GM21529 (cell line): ENCODE measurements around the gene KCND2.
A peak's percentile ranks its signal among the peaks of the same experiment; 100 is the strongest.

Experiments used
- ATAC-seq: cut with Tn5 transposase; IDR thresholded peaks from one replicate; pipeline ENCODE4 v1.9.1; 2021; ENCODE audit not compliant: unreplicated experiment

The KCND2 gene

GRCh38 chr7:120307991-120308545 lies 35.1 kb downstream of the KCND2 start:
- no peak for ATAC-seq

GRCh38 chr7:120311028-120311788 lies 38.2 kb downstream of the KCND2 start:
- ATAC-seq, result no peak

- no peak for ATAC-seq
These were observed 47.4 kb downstream of the KCND2 start for GRCh38 chr7:120320218-120320961.

GRCh38 chr7:120327054-120327453 lies 54.1 kb downstream of the KCND2 start:
- ATAC-seq, result no peak

GRCh38 chr7:120332433-120332832 lies 59.5 kb downstream of the KCND2 start:
- ATAC-seq, result no peak

- ATAC-seq, result peak; percentile 95
These were observed 61.5 kb downstream of the KCND2 start for GRCh38 chr7:120334475-120334874.

- ATAC-seq, result peak; percentile 49
These were observed 64.4 kb downstream of the KCND2 start for GRCh38 chr7:120337308-120337907.

- no peak for ATAC-seq
These were observed 71.3 kb downstream of the KCND2 start for GRCh38 chr7:120344276-120344675.

- no peak for ATAC-seq
These were observed 80.2 kb downstream of the KCND2 start for GRCh38 chr7:120353171-120353570.

GRCh38 chr7:120360918-120361317 lies 87.9 kb downstream of the KCND2 start:
- peak; percentile 95 for ATAC-seq

- no peak for ATAC-seq
These were observed 90.4 kb downstream of the KCND2 start for GRCh38 chr7:120363414-120363813.

GRCh38 chr7:120370954-120371353 lies 98.0 kb downstream of the KCND2 start:
- peak; percentile 47 for ATAC-seq

GRCh38 chr7:120373174-120373573 lies 100.2 kb downstream of the KCND2 start:
- ATAC-seq, result no peak

GRCh38 chr7:120394595-120394994 lies 121.6 kb downstream of the KCND2 start:
- peak; percentile 48 for ATAC-seq

GRCh38 chr7:120395526-120396019 lies 122.6 kb downstream of the KCND2 start:
- peak; percentile 90 for ATAC-seq

- ATAC-seq, result no peak
These were observed 125.5 kb downstream of the KCND2 start for GRCh38 chr7:120398284-120399000.

GRCh38 chr7:120400806-120401455 lies 128.0 kb downstream of the KCND2 start:
- peak; percentile 33 for ATAC-seq

- ATAC-seq, result peak; percentile 62
These were observed 129.2 kb downstream of the KCND2 start for GRCh38 chr7:120402079-120402767.

GRCh38 chr7:120402801-120403200 lies 129.8 kb downstream of the KCND2 start:
- ATAC-seq, result no peak

- peak; percentile 43 for ATAC-seq
These were observed 131.1 kb downstream of the KCND2 start for GRCh38 chr7:120404042-120404441.
